BLaER1 treated with 17β-estradiol and CSF1 and Interleukin-3, amounts not matched to agents 10 nM and 100 nM (cell line): ENCODE data around the gene BMERB1.

Experiments used
- H3K27ac ChIP-seq, 11 experiments: shearing (Covaris generic); formaldehyde crosslinking; 2 replicates each; pipeline ENCODE4 v1.8.1; 2022
- H3K27me3 ChIP-seq, 11 experiments: shearing (Covaris generic); formaldehyde crosslinking; 2 replicates each; pipeline ENCODE4 v1.8.1; 2022
- H3K36me3 ChIP-seq, 11 experiments: shearing (Covaris generic); formaldehyde crosslinking; 2 replicates each; pipeline ENCODE4 v1.8.1; 2022
- H3K4me1 ChIP-seq, 10 experiments: shearing (Covaris generic); formaldehyde crosslinking; 2 replicates each; pipeline ENCODE4 v1.8.1; 2022
- H3K4me2 ChIP-seq, 11 experiments: shearing (Covaris generic); formaldehyde crosslinking; 2 replicates each; pipeline ENCODE4 v1.8.1; 2022
- H3K4me3 ChIP-seq, 10 experiments: shearing (Covaris generic); formaldehyde crosslinking; 2 replicates each; pipeline ENCODE4 v1.8.1; 2022
- H3K9ac ChIP-seq, 11 experiments: shearing (Covaris generic); formaldehyde crosslinking; 2 replicates each; pipeline ENCODE4 v1.8.1; 2022
- H3K9me3 ChIP-seq, 11 experiments: shearing (Covaris generic); formaldehyde crosslinking; replicated peaks in 1 of 11; 2 replicates each; pipeline ENCODE4 v1.8.1; 2022
- H4K20me1 ChIP-seq, 11 experiments: shearing (Covaris generic); formaldehyde crosslinking; 2 replicates each; pipeline ENCODE4 v1.8.1; 2022
- Cebpa-rat ChIP-seq, 11 experiments: shearing (Covaris generic); IDR thresholded peaks; 2 replicates each; pipeline ENCODE4 v1.8.1; 2022

The BMERB1 gene

GRCh38 chr16:15578824-15579223 is 144.4 kb downstream of the BMERB1 start:
- Histone ChIP-seq H4K20me1 (no peaks in the 10 kb centered on the region), H3K9me3 (peaks cover 22 to 45% (median 33%) of the 10 kb centered on the region in 11 experiments; a peak in 19 of 22 replicates), H3K4me1 (peaks cover 0 to 46% (median 16%) of the 10 kb centered on the region in 10 experiments; a peak in 14 of 20 replicates), H3K4me3 (no peak overlapping the region), H3K27me3 (no peaks in the 10 kb centered on the region), H3K9ac (no peak overlapping the region), H3K4me2 (no peak overlapping the region), H3K36me3 (peaks cover 0 to 18% (median 0%) of the 10 kb centered on the region in 11 experiments; a peak in 3 of 22 replicates), H3K27ac (no peak overlapping the region)
- no peak for TF ChIP-seq Cebpa-rat (IDR thresholded peaks at IDR 0.05)

- H3K36me3 ChIP-seq: peaks cover 0 to 31% (median 8%) of the 10 kb centered on the region in 11 experiments; a peak in 14 of 22 replicates
These were observed 146.9 kb downstream of the BMERB1 start for GRCh38 chr16:15581127-15581815.

GRCh38 chr16:15583526-15583925 is 149.1 kb downstream of the BMERB1 start:
- no peaks in the 10 kb centered on the region for H3K27me3 ChIP-seq
- H3K4me1 ChIP-seq: peaks cover under 1 to 68% (median 29%) of the 10 kb centered on the region in 10 experiments; a peak in 19 of 20 replicates
- H3K4me2 ChIP-seq: no peak overlapping the region
- no peak overlapping the region for H3K9ac ChIP-seq
- no peak overlapping the region for H3K4me3 ChIP-seq
- peaks cover 15 to 47% (median 31%) of the 10 kb centered on the region in 11 experiments for H3K36me3 ChIP-seq
- peak overlapping the region in 1 of 11 experiments; percentile 5; a peak in 1 of 22 replicates for H3K27ac ChIP-seq
- H3K9me3 ChIP-seq: peaks cover 27 to 48% (median 39%) of the 10 kb centered on the region in 11 experiments
- no peak for TF ChIP-seq Cebpa-rat (IDR thresholded peaks at IDR 0.05)
- H4K20me1 ChIP-seq: no peaks in the 10 kb centered on the region

More at GRCh38 chr16:15581127-15581815, 146.9 kb downstream of the BMERB1 start:
- peak overlapping the region in 2 of 11 experiments; percentile 1 to 16; a peak in 2 of 22 replicates for H3K9ac ChIP-seq
- H3K27me3 ChIP-seq: no peaks in the 10 kb centered on the region
- H3K27ac ChIP-seq: peak overlapping the region in 9 of 11 experiments; percentile 7 to 51 (median 41); a peak in 13 of 22 replicates
- H4K20me1 ChIP-seq: no peaks in the 10 kb centered on the region
- peaks cover 22 to 44% (median 34%) of the 10 kb centered on the region in 11 experiments for H3K9me3 ChIP-seq
- H3K4me2 ChIP-seq: peak overlapping the region in 8 of 11 experiments; percentile 8 to 80 (median 65); a peak in 15 of 22 replicates
- H3K4me1 ChIP-seq: peaks cover 0 to 51% (median 14%) of the 10 kb centered on the region in 10 experiments; a peak in 14 of 20 replicates
- H3K4me3 ChIP-seq: no peak overlapping the region
- TF ChIP-seq Cebpa-rat (IDR thresholded peaks at IDR 0.05): no peak

GRCh38 chr16:15585956-15586355 is 151.6 kb downstream of the BMERB1 start:
- Histone ChIP-seq H3K36me3 (peaks cover 15 to 61% (median 43%) of the 10 kb centered on the region in 11 experiments), H3K27ac (no peak overlapping the region), H4K20me1 (no peaks in the 10 kb centered on the region), H3K27me3 (no peaks in the 10 kb centered on the region), H3K4me1 (peaks cover 22 to 82% (median 48%) of the 10 kb centered on the region in 10 experiments), H3K4me3 (peak overlapping the region in 3 of 10 experiments; percentile 6 to 50 (median 19); a peak in 2 of 20 replicates), H3K9ac (no peak overlapping the region), H3K4me2 (no peak overlapping the region), H3K9me3 (peaks cover 27 to 63% (median 54%) of the 10 kb centered on the region in 11 experiments)
- no peak for TF ChIP-seq Cebpa-rat (IDR thresholded peaks at IDR 0.05)

GRCh38 chr16:15586716-15587115 is 152.3 kb downstream of the BMERB1 start:
- no peaks in the 10 kb centered on the region for H3K27me3 ChIP-seq
- H3K4me3 ChIP-seq: peak overlapping the region in 6 of 10 experiments; percentile 6 to 50 (median 18); a peak in 8 of 20 replicates
- H3K4me2 ChIP-seq: peak overlapping the region in 4 of 11 experiments; percentile 11 to 43 (median 32); a peak in 6 of 22 replicates
- H3K36me3 ChIP-seq: peaks cover 15 to 61% (median 43%) of the 10 kb centered on the region in 11 experiments
- H3K9ac ChIP-seq: no peak overlapping the region
- H3K27ac ChIP-seq: peak overlapping the region; percentile 33 to 98 (median 90); a peak in 20 of 22 replicates
- no peaks in the 10 kb centered on the region for H4K20me1 ChIP-seq
- peaks cover 27 to 63% (median 54%) of the 10 kb centered on the region in 11 experiments for H3K9me3 ChIP-seq
- H3K4me1 ChIP-seq: peaks cover 29 to 81% (median 47%) of the 10 kb centered on the region in 10 experiments
- no peak for TF ChIP-seq Cebpa-rat (IDR thresholded peaks at IDR 0.05)

- H4K20me1 ChIP-seq: no peaks in the 10 kb centered on the region
- no peaks in the 10 kb centered on the region for H3K27me3 ChIP-seq
- peaks cover 15 to 64% (median 44%) of the 10 kb centered on the region in 11 experiments for H3K36me3 ChIP-seq
- H3K4me3 ChIP-seq: peak overlapping the region in 5 of 10 experiments; percentile 6 to 50 (median 19); a peak in 7 of 20 replicates
- no peak for TF ChIP-seq Cebpa-rat (IDR thresholded peaks at IDR 0.05)
- peak overlapping the region; percentile 33 to 98 (median 90); a peak in 21 of 22 replicates for H3K27ac ChIP-seq
- H3K4me2 ChIP-seq: peak overlapping the region; percentile 1 to 69 (median 25); a peak in 13 of 22 replicates
- H3K9ac ChIP-seq: 0 out of 22 replicates have a peak overlapping the region, but pooled peaks of 2 of the 11 experiments have one; percentile 6 to 9
- peaks cover 35 to 81% (median 49%) of the 10 kb centered on the region in 10 experiments for H3K4me1 ChIP-seq
- peaks cover 27 to 63% (median 54%) of the 10 kb centered on the region in 11 experiments for H3K9me3 ChIP-seq
These were observed 152.9 kb downstream of the BMERB1 start for GRCh38 chr16:15587152-15587825.

- no peak overlapping the region for H3K4me3 ChIP-seq
- H3K36me3 ChIP-seq: peaks cover 42 to 80% (median 68%) of the 10 kb centered on the region in 11 experiments
- peak overlapping the region; percentile 37 to 63 (median 58); a peak in 16 of 22 replicates for H3K9ac ChIP-seq
- TF ChIP-seq Cebpa-rat (IDR thresholded peaks at IDR 0.05): no peak
- peak overlapping the region; percentile 54 to 87 (median 84) for H3K4me2 ChIP-seq
- peaks cover 4 to 54% (median 27%) of the 10 kb centered on the region in 11 experiments; a peak in 20 of 22 replicates for H3K9me3 ChIP-seq
- no peaks in the 10 kb centered on the region for H4K20me1 ChIP-seq
- peak overlapping the region; percentile 90 to 98 (median 96) for H3K27ac ChIP-seq
- no peaks in the 10 kb centered on the region for H3K27me3 ChIP-seq
- peaks cover 46 to 96% (median 93%) of the 10 kb centered on the region in 10 experiments for H3K4me1 ChIP-seq
These were observed 157.9 kb downstream of the BMERB1 start for GRCh38 chr16:15592324-15592723.

- H3K27me3 ChIP-seq: no peaks in the 10 kb centered on the region
- H3K4me3 ChIP-seq: peak overlapping the region in 2 of 10 experiments; percentile 8 to 21; a peak in 3 of 20 replicates
- TF ChIP-seq Cebpa-rat (IDR thresholded peaks at IDR 0.05): no peak
- peaks cover 0 to 44% (median 19%) of the 10 kb centered on the region in 11 experiments; a peak in 18 of 22 replicates for H3K9me3 ChIP-seq
- peak overlapping the region; percentile 90 to 98 (median 96) for H3K27ac ChIP-seq
- peaks cover 46 to 96% (median 93%) of the 10 kb centered on the region in 10 experiments for H3K4me1 ChIP-seq
- no peaks in the 10 kb centered on the region for H4K20me1 ChIP-seq
- peak overlapping the region; percentile 36 to 87 (median 79) for H3K4me2 ChIP-seq
- peaks cover 47 to 80% (median 68%) of the 10 kb centered on the region in 11 experiments for H3K36me3 ChIP-seq
- peak overlapping the region; percentile 33 to 67 (median 53); a peak in 18 of 22 replicates for H3K9ac ChIP-seq
These were observed 158.8 kb downstream of the BMERB1 start for GRCh38 chr16:15593235-15593634.
